Calu3 (cell line): ENCODE data around the gene NDUFA1. TPM values are rescaled to one million over a fixed set of nuclear protein-coding genes. Genes with fewer than 3 reads are reported as not detected.

Source experiments
- BruUV-seq: library from RNA; stranded (reverse); fragments of 400-500 nt; replicated peaks from 2 replicates; lab custom pipeline; 2021; lab: Mats Ljungman, UMichigan
- CTCF ChIA-PET: fragments of 300-600 bp; sonication (Branson Sonifier 250); formaldehyde crosslinking; loops from one replicate; lab custom pipeline; 2022; ENCODE audit warnings: antibody characterized with exemption; lab: Charles Lee
- DNase-seq: peaks from one replicate; pipeline ENCODE4 v3.0.0; 2022
- H3K27ac Mint-ChIP-seq: one replicate; pipeline ENCODE4 v1.8.0; 2022; ENCODE audit warnings: mixed read lengths; ENCODE audit not compliant: unreplicated experiment
- H3K27me3 Mint-ChIP-seq: one replicate; pipeline ENCODE4 v1.8.0; 2022; ENCODE audit warnings: mixed read lengths; ENCODE audit not compliant: unreplicated experiment
- H3K36me3 Mint-ChIP-seq: one replicate; pipeline ENCODE4 v1.8.0; 2022; ENCODE audit warnings: mild to moderate bottlenecking, moderate library complexity, mixed read lengths; ENCODE audit not compliant: insufficient read depth, unreplicated experiment
- H3K4me1 Mint-ChIP-seq: one replicate; pipeline ENCODE4 v1.8.0; 2022; ENCODE audit warnings: mild to moderate bottlenecking, low read depth, mixed read lengths; ENCODE audit not compliant: unreplicated experiment
- H3K4me3 Mint-ChIP-seq: one replicate; pipeline ENCODE4 v1.8.0; 2022; ENCODE audit warnings: mild to moderate bottlenecking, low read depth, moderate library complexity, mixed read lengths; ENCODE audit not compliant: unreplicated experiment
- H3K9me3 Mint-ChIP-seq: one replicate; pipeline ENCODE4 v1.8.0; 2022; ENCODE audit warnings: low read depth, mixed read lengths; ENCODE audit not compliant: unreplicated experiment
- CTCF ChIP-seq: fragments of 200-600 bp; IDR thresholded peaks from one replicate; pipeline ENCODE4 v1.8.0; 2022; ENCODE audit warnings: antibody characterized with exemption; ENCODE audit not compliant: unreplicated experiment
- intact Hi-C: fragments of 100-400 bp; cut with micrococcal nuclease; formaldehyde crosslinking; loops from one replicate; pipeline ENCODE4 v1.10.0; 2022; ENCODE audit not compliant: unreplicated experiment
- total RNA-seq: library from RNA; stranded (reverse); gene quantifications from 2 replicates; pipeline ENCODE4 v1.2.3, GENCODE V29; 2022

Gene NDUFA1
- total RNA-seq, 1 experiment from 2014 or later, result 79.6 TPM

GRCh38 chrX:119871245-119871598 lies 410 bp upstream of the NDUFA1 start:
- Mint-ChIP-seq H3K9me3 (no peaks in the 10 kb centered on the region), H3K4me1 (peaks cover 8% of the 10 kb centered on the region), H3K27ac (peak overlapping the region; percentile 89), H3K27me3 (no peaks in the 10 kb centered on the region), H3K4me3 (peak overlapping the region; percentile 93), H3K36me3 (peaks cover 41% of the 10 kb centered on the region)
- no peak for DNase-seq
- CTCF ChIA-PET, result interaction anchor here (1.3 to 1.4 kb wide), 2 partner anchors 18 to 80 kb away, joined by 3 to 5 read pairs; partner anchors contain the start of genes RPL39 and UPF3B
- BruUV-seq, result TSS peak; percentile 93
- intact Hi-C loops, result no loop called here
- TF ChIP-seq CTCF, result no peak

GRCh38 chrX:119878740-119879139 lies 7.1 kb downstream of the NDUFA1 start:
- intact Hi-C loops, result no loop called here
- Mint-ChIP-seq H3K4me1 (no peaks in the 10 kb centered on the region), H3K27me3 (no peaks in the 10 kb centered on the region), H3K27ac (no peak overlapping the region), H3K9me3 (no peaks in the 10 kb centered on the region), H3K4me3 (no peak overlapping the region), H3K36me3 (peaks cover 13% of the 10 kb centered on the region)
- no TSS peak for BruUV-seq
- no peak for DNase-seq
- CTCF ChIA-PET, result no interaction called here
- TF ChIP-seq CTCF, result no peak

- no peak for TF ChIP-seq CTCF
- no peak overlapping the region for H3K4me3 Mint-ChIP-seq
- BruUV-seq, result no TSS peak
- intact Hi-C loops, result loop anchor here (5.0 kb wide), 1 partner anchor 363 kb away; no protein-coding TSS in a partner anchor
- no peak overlapping the region for H3K27ac Mint-ChIP-seq
- CTCF ChIA-PET, result interaction anchor here (0.6 kb wide), 1 partner anchor 89 kb away, joined by 3 read pairs; no protein-coding TSS in a partner anchor
- no peak for DNase-seq
- H3K36me3 Mint-ChIP-seq, result peaks cover 13% of the 10 kb centered on the region
- no peaks in the 10 kb centered on the region for H3K9me3 Mint-ChIP-seq
- H3K27me3 Mint-ChIP-seq, result no peaks in the 10 kb centered on the region
- no peaks in the 10 kb centered on the region for H3K4me1 Mint-ChIP-seq
Observed at GRCh38 chrX:119880076-119880475, 8.4 kb downstream of the NDUFA1 start.

- intact Hi-C loops, result loop anchor here (5.0 kb wide), 1 partner anchor 363 kb away; no protein-coding TSS in a partner anchor
- Mint-ChIP-seq H3K4me3 (no peak overlapping the region), H3K27me3 (no peaks in the 10 kb centered on the region), H3K9me3 (no peaks in the 10 kb centered on the region), H3K36me3 (peaks cover 13% of the 10 kb centered on the region), H3K27ac (no peak overlapping the region), H3K4me1 (no peaks in the 10 kb centered on the region)
- TF ChIP-seq CTCF, result no peak
- CTCF ChIA-PET, result interaction anchor here (0.6 kb wide), 1 partner anchor 90 kb away, joined by 3 read pairs; no protein-coding TSS in a partner anchor
- DNase-seq, result peak; percentile 32
- no TSS peak for BruUV-seq
Observed at GRCh38 chrX:119880552-119881437, 9.2 kb downstream of the NDUFA1 start.
